Mucosa of descending colon (tissue), 3 donors: ENCODE results near the gene AGAP1. TPM values are rescaled to one million over a fixed set of nuclear protein-coding genes. Genes with fewer than 3 reads are reported as not detected.

Source experiments
- ATAC-seq: fragments of 200-7000 bp; cut with Tn5 transposase; one replicate; pipeline ENCODE4 v1.9.1; 2020; ENCODE audit warnings: mild to moderate bottlenecking, moderate library complexity
- DNase-seq, 3 donors: peaks; one replicate each; pipeline ENCODE4 v3.0.0-alpha.2; 2020
- H3K36me3 ChIP-seq: fragments of 200-600 bp; one replicate; pipeline ENCODE4 v1.8.0; 2021; ENCODE audit warnings: low read depth, mild to moderate bottlenecking
- H3K4me1 ChIP-seq: fragments of 200-600 bp; one replicate; pipeline ENCODE4 v1.8.0; 2021; ENCODE audit warnings: low read depth, mild to moderate bottlenecking
- H3K4me3 ChIP-seq: fragments of 200-600 bp; one replicate; pipeline ENCODE4 v1.8.0; 2021; ENCODE audit warnings: mild to moderate bottlenecking
- H3K9me3 ChIP-seq: fragments of 200-600 bp; one replicate; pipeline ENCODE4 v1.8.0; 2021; ENCODE audit warnings: mild to moderate bottlenecking
- CTCF ChIP-seq: fragments of 200-600 bp; IDR thresholded peaks from one replicate; pipeline ENCODE4 v1.8.0; 2022; ENCODE audit warnings: antibody characterized with exemption, mild to moderate bottlenecking
- intact Hi-C, 2 donors: fragments of 100-400 bp; cut with DNase I in 1 of 2; cut with micrococcal nuclease in 1 of 2; formaldehyde crosslinking; loops; one replicate each; pipeline versions ENCODE4 v1.11.0 to v1.11.1; 2022; cut with DNase I, micrococcal nuclease
- total RNA-seq, 3 donors: library from RNA; stranded (reverse); fragmentation: NEBNext Ultra II Directional in 2 of 3; extraction: Animal tissue kit (Norgen Biotek cat#: 25700) in 2 of 3; gene quantifications; one replicate each; pipeline versions ENCODE4 v1.2.1 to v1.2.4, GENCODE V29; 2021 to 2023
- donor health status: DM: no; HTN: no; CAD: no; lungs with moderate emphysema.
- donor health status: DM: no; HTN: no; CAD: no.
- donor health status: DM: no; HTN: yes; CAD: no.

Gene AGAP1
- total RNA-seq, 3 donors from 2014 or later: 68.1 to 112 (median 88.9) TPM

- no peak for ATAC-seq
- no peak for TF ChIP-seq CTCF
- DNase-seq: no peak
- intact Hi-C loops: no loop called here
- Histone ChIP-seq H3K4me1 (no peaks in the 10 kb centered on the region), H3K4me3 (no peak overlapping the region), H3K9me3 (no peaks in the 10 kb centered on the region), H3K36me3 (no peaks in the 10 kb centered on the region)
Measured at GRCh38 chr2:236052206-236052605, 558.4 kb downstream of the AGAP1 start.

GRCh38 chr2:236052926-236053821 lies 559.3 kb downstream of the AGAP1 start:
- intact Hi-C loops: no loop called here

GRCh38 chr2:236054125-236054524 lies 560.3 kb downstream of the AGAP1 start:
- H3K4me3 ChIP-seq: no peak overlapping the region

More at GRCh38 chr2:236052926-236053821, 559.3 kb downstream of the AGAP1 start:
- no peaks in the 10 kb centered on the region for H3K9me3 ChIP-seq
- DNase-seq: no peak
- TF ChIP-seq CTCF: no peak
- no peak overlapping the region for H3K4me3 ChIP-seq
- ATAC-seq: no peak
- no peaks in the 10 kb centered on the region for H3K4me1 ChIP-seq
- no peaks in the 10 kb centered on the region for H3K36me3 ChIP-seq

GRCh38 chr2:236054621-236055305 lies 560.9 kb downstream of the AGAP1 start:
- Histone ChIP-seq H3K4me3 (no peak overlapping the region), H3K36me3 (no peaks in the 10 kb centered on the region), H3K9me3 (no peaks in the 10 kb centered on the region), H3K4me1 (no peaks in the 10 kb centered on the region)
- no peak for TF ChIP-seq CTCF
- no peak for ATAC-seq
- no peak for DNase-seq
- intact Hi-C loops: no loop called here

More at GRCh38 chr2:236054125-236054524, 560.3 kb downstream of the AGAP1 start:
- TF ChIP-seq CTCF: no peak
- no peaks in the 10 kb centered on the region for H3K36me3 ChIP-seq
- ATAC-seq (no peak), DNase-seq (no peak)
- H3K4me1 ChIP-seq: no peaks in the 10 kb centered on the region
- intact Hi-C loops: no loop called here
- no peaks in the 10 kb centered on the region for H3K9me3 ChIP-seq

- intact Hi-C loops: no loop called here
- ATAC-seq (peak; percentile 35), DNase-seq (no peak)
- no peaks in the 10 kb centered on the region for H3K4me1 ChIP-seq
- H3K36me3 ChIP-seq: no peaks in the 10 kb centered on the region
- no peak overlapping the region for H3K4me3 ChIP-seq
- TF ChIP-seq CTCF: no peak
- H3K9me3 ChIP-seq: no peaks in the 10 kb centered on the region
Measured at GRCh38 chr2:236055471-236055870, 561.6 kb downstream of the AGAP1 start.
